IPS-20b (cell line): ENCODE data around the gene ZNF500.
"Not testable (repeated sequence)": the region's sequence is repeated elsewhere in the genome, so short reads cannot be mapped to it uniquely, and the experiment has no call there.

Experiments used
- H3K27ac ChIP-seq: one replicate; pipeline ENCODE4 v1.5.1; 2013; ENCODE audit warnings: low read length
- H3K27me3 ChIP-seq: 2 replicates; pipeline ENCODE4 v1.6.1; 2013; ENCODE audit warnings: mild to moderate bottlenecking, low read length, inconsistent platforms; ENCODE audit not compliant: insufficient read depth
- H3K36me3 ChIP-seq: 2 replicates; pipeline ENCODE4 v1.6.1; 2013; ENCODE audit warnings: low read depth, mild to moderate bottlenecking, inconsistent platforms, low read length, moderate library complexity; ENCODE audit not compliant: insufficient read depth
- H3K4me1 ChIP-seq: 2 replicates; pipeline ENCODE4 v1.6.1; 2013; ENCODE audit warnings: mild to moderate bottlenecking, control low read depth, inconsistent platforms, low read length, moderate library complexity; ENCODE audit not compliant: insufficient read depth
- H3K4me3 ChIP-seq: 2 replicates; pipeline ENCODE4 v1.5.1; 2013; ENCODE audit warnings: mild to moderate bottlenecking, low read length, inconsistent platforms
- H3K9ac ChIP-seq: 2 replicates; pipeline ENCODE4 v1.6.1; 2013; ENCODE audit warnings: low read depth, mild to moderate bottlenecking, inconsistent platforms, low read length, moderate library complexity
- H3K9me3 ChIP-seq: 2 replicates; pipeline ENCODE4 v1.6.1; 2013; ENCODE audit warnings: mild to moderate bottlenecking, low read depth, low read length, inconsistent platforms; ENCODE audit not compliant: insufficient read depth

Gene ZNF500

GRCh38 chr16:4748682-4749411, 18.1 kb downstream of the ZNF500 start:
- Histone ChIP-seq H3K9ac (no peak overlapping the region), H3K36me3 (peaks cover 32% of the 10 kb centered on the region), H3K4me1 (no peaks in the 10 kb centered on the region), H3K27ac (no peak overlapping the region), H3K27me3 (no peaks in the 10 kb centered on the region), H3K9me3 (no peaks in the 10 kb centered on the region), H3K4me3 (no peak overlapping the region)

DNA sequence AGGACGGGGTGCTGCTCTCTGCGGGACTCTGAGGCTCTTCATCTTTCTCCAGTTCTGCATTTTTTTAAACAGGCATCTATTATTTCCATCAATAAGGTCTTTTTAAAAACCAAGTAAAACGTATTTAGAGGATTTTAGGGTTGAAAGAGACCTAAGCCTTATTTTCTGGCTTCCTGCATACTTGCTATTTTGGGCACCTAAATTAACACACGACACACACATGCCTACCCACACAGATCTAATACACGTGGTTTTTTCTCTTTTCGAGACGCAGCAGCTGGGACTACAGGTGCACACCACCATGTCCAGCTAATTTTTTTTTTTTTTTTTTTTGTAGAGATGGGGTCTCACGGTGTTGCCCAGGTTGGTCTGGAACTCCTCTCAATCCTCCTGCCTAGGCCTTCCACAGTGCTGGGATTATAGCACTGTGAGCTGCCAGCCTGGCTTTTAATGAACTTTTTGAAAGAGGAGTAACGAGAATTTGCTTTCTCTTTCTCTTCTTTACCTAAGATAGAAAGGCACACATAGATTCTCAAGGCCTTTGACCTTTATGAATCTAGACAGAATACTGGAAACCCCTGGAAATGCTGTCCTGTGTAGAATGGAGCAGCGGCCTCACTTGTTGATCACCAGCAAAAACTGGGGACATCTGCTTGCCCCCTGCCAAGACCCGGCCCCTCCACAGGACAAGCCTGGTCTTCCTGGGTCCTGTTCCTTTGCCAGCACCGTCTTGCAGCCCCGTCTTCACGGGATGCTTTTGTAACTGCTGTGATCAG, 18.9 kb downstream of the ZNF500 start:
- Histone ChIP-seq H3K9me3 (no peaks in the 10 kb centered on the region), H3K27me3 (no peaks in the 10 kb centered on the region), H3K4me1 (no peaks in the 10 kb centered on the region), H3K9ac (no peak overlapping the region), H3K4me3 (no peak overlapping the region), H3K36me3 (peaks cover 24% of the 10 kb centered on the region), H3K27ac (no peak overlapping the region)

- Histone ChIP-seq H3K4me3 (no peak overlapping the region), H3K9me3 (no peaks in the 10 kb centered on the region), H3K27me3 (no peaks in the 10 kb centered on the region), H3K36me3 (peaks cover 14% of the 10 kb centered on the region), H3K4me1 (no peaks in the 10 kb centered on the region), H3K9ac (no peak overlapping the region), H3K27ac (no peak overlapping the region)
Measured at GRCh38 chr16:4746991-4747574, 19.9 kb downstream of the ZNF500 start.

GRCh38 chr16:4746215-4746614, 20.7 kb downstream of the ZNF500 start:
- H3K4me1 ChIP-seq = no peaks in the 10 kb centered on the region
- H3K36me3 ChIP-seq = peaks cover 6% of the 10 kb centered on the region; the same call in 1 of the 2 replicates
- H3K27me3 ChIP-seq = no peaks in the 10 kb centered on the region
- no peak overlapping the region for H3K27ac ChIP-seq
- H3K9ac ChIP-seq = no peak overlapping the region
- H3K9me3 ChIP-seq = no peaks in the 10 kb centered on the region
- H3K4me3 ChIP-seq = no peak overlapping the region

GRCh38 chr16:4745274-4745569, 21.7 kb downstream of the ZNF500 start:
- H3K9ac ChIP-seq = no peak overlapping the region
- no peaks in the 10 kb centered on the region for H3K27me3 ChIP-seq
- H3K4me3 ChIP-seq = no peak overlapping the region
- H3K36me3 ChIP-seq = no peaks in the 10 kb centered on the region
- no peak overlapping the region for H3K27ac ChIP-seq
- H3K4me1 ChIP-seq = no peaks in the 10 kb centered on the region
- H3K9me3 ChIP-seq = no peaks in the 10 kb centered on the region

- no peak overlapping the region for H3K27ac ChIP-seq
- no peaks in the 10 kb centered on the region for H3K4me1 ChIP-seq
- no peak overlapping the region for H3K4me3 ChIP-seq
- H3K36me3 ChIP-seq = no peaks in the 10 kb centered on the region
- no peaks in the 10 kb centered on the region for H3K9me3 ChIP-seq
- no peaks in the 10 kb centered on the region for H3K27me3 ChIP-seq
- H3K9ac ChIP-seq = no peak overlapping the region
Measured at GRCh38 chr16:4744555-4745273, 22.2 kb downstream of the ZNF500 start.

- Histone ChIP-seq H3K27ac (no peak overlapping the region), H3K9ac (no peak overlapping the region), H3K27me3 (no peaks in the 10 kb centered on the region; the same call in 1 of the 2 replicates), H3K36me3 (no peaks in the 10 kb centered on the region), H3K4me3 (peak overlapping the region; percentile 21; the same call in 1 of the 2 replicates), H3K4me1 (no peaks in the 10 kb centered on the region), H3K9me3 (no peaks in the 10 kb centered on the region)
Measured at GRCh38 chr16:4743226-4743878, 23.6 kb downstream of the ZNF500 start.

DNA sequence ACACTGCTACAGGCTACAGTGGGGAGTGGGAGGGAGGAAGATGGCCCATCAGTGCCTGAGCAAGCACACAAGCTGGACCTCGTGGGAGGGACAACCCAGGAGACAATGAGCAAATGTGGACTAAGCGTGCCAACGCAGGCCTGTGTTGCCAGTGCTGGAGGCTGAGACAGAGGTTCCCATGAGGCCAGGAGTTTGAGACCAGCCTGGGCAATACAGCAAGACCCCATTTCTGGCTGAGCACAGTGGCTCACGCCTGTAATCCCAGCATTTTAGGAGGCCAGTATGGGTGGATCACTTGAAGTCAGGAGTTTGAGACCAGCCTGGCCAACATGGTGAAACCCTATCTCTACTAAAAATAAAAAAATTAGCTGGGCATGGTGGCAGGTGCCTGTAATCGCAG, 28.6 kb downstream of the ZNF500 start:
- not testable (repeated sequence) for H3K27me3 ChIP-seq, H3K9ac ChIP-seq, H3K36me3 ChIP-seq, H3K27ac ChIP-seq, H3K9me3 ChIP-seq, H3K4me1 ChIP-seq, H3K4me3 ChIP-seq

DNA sequence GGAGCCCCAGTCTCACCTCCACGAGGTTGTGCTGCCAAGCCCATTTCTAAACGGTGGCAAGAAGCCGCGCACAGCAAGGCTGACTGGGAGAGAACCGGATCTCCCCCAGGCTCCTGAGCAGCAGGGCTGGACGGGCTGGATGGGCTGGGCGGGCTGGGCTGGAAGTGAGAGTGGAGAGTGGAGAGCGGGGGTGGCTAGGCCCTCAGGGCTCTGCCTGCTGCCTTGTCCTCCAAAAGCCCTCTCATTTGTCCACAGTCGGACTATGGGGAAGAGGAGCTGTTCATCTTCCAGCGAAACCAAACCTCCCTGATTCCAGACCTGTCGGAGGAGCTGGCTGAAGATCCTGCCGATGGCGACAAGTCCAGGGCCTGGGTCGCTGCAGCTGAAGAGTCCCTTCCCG, 29.4 kb downstream of the ZNF500 start:
- Histone ChIP-seq H3K4me3 (no peak overlapping the region), H3K9ac (no peak overlapping the region), H3K9me3 (no peaks in the 10 kb centered on the region), H3K27ac (no peak overlapping the region), H3K27me3 (no peaks in the 10 kb centered on the region; the same call in 1 of the 2 replicates), H3K36me3 (no peaks in the 10 kb centered on the region), H3K4me1 (no peaks in the 10 kb centered on the region)

- Histone ChIP-seq H3K27me3 (no peaks in the 10 kb centered on the region; the same call in 1 of the 2 replicates), H3K27ac (no peak overlapping the region), H3K4me1 (no peaks in the 10 kb centered on the region), H3K9me3 (no peaks in the 10 kb centered on the region), H3K36me3 (no peaks in the 10 kb centered on the region), H3K9ac (no peak overlapping the region), H3K4me3 (no peak overlapping the region)
Measured at GRCh38 chr16:4736546-4736945, 30.4 kb downstream of the ZNF500 start.
